ENCODE measurements around the gene MAPKBP1. TPM values are rescaled to one million over a fixed set of nuclear protein-coding genes. Genes with fewer than 3 reads are reported as not detected.

MAPKBP1 gene
- polyA plus RNA-seq, 3 donors: 0.76 to 8.6 (median 1.1) TPM

GRCh38 chr15:41870689-41871081, 96.4 kb downstream of the MAPKBP1 start:
- Histone ChIP-seq H3K4me1 (ENCODE audit: control insufficient read depth in 1 of 2, insufficient read depth in 2 of 2, low read length in 2 of 2) (no peaks in the 10 kb centered on the region), H3K9me3 (replicated peaks in 1 of 2; ENCODE audit: control insufficient read depth in 1 of 2, insufficient read depth in 1 of 2, low read length in 2 of 2) (no peaks in the 10 kb centered on the region), H3K79me2 (ENCODE audit: insufficient read depth, low read length) (no peaks in the 10 kb centered on the region), H3K36me3 (replicated peaks in 1 of 2; ENCODE audit: control insufficient read depth in 1 of 2, insufficient read depth in 2 of 2, low read length in 2 of 2) (no peaks in the 10 kb centered on the region), H3K4me3 (replicated peaks in 1 of 3; ENCODE audit: low read depth in 2 of 3, low read length in 3 of 3) (no peak overlapping the region), H3K9ac (ENCODE audit: insufficient read depth, low read length, poor library complexity, severe bottlenecking) (no peak overlapping the region), H4K20me1 (ENCODE audit: insufficient read depth, low read length) (no peaks in the 10 kb centered on the region), H3K27ac (ENCODE audit: low read depth in 1 of 2, low read length in 2 of 2) (no peak overlapping the region), H2AFZ (ENCODE audit: insufficient read depth, low read depth, low read length, poor library complexity, severe bottlenecking) (no peak overlapping the region), H3K27me3 (ENCODE audit: control insufficient read depth in 2 of 2, insufficient read depth in 2 of 2, low read length in 2 of 2) (no peaks in the 10 kb centered on the region), H3K4me2 (replicated peaks; ENCODE audit: extremely low read depth, low read length, poor library complexity, severe bottlenecking) (no peak overlapping the region)
- 93% methylated on average over 9 of the region's 9 CpGs for WGBS (ENCODE audit: insufficient coverage)
- H3K4me3 Mint-ChIP-seq: no peak overlapping the region
- H3K9me3 Mint-ChIP-seq: no peaks in the 10 kb centered on the region
- H3K4me1 Mint-ChIP-seq: no peaks in the 10 kb centered on the region
- H3K36me3 Mint-ChIP-seq: no peaks in the 10 kb centered on the region
- TF ChIP-seq CTCF (IDR thresholded peaks at IDR 0.05): no peak
- peaks cover 6 to 9% (median 7%) of the 10 kb centered on the region in 3 donors for H3K27me3 Mint-ChIP-seq (ENCODE audit: low read depth in 3 of 3)
- DNase-seq: no peak
- intact Hi-C loops (cut with micrococcal nuclease): no loop called here
- H3K27ac Mint-ChIP-seq: no peak overlapping the region

GRCh38 chr15:41871175-41871905, 97.1 kb downstream of the MAPKBP1 start:
- Histone ChIP-seq H2AFZ (ENCODE audit: insufficient read depth, low read depth, low read length, poor library complexity, severe bottlenecking) (no peak overlapping the region), H4K20me1 (ENCODE audit: insufficient read depth, low read length) (no peaks in the 10 kb centered on the region), H3K4me2 (replicated peaks; ENCODE audit: extremely low read depth, low read length, poor library complexity, severe bottlenecking) (no peak overlapping the region), H3K4me1 (ENCODE audit: control insufficient read depth in 1 of 2, insufficient read depth in 2 of 2, low read length in 2 of 2) (no peaks in the 10 kb centered on the region), H3K9me3 (replicated peaks in 1 of 2; ENCODE audit: control insufficient read depth in 1 of 2, insufficient read depth in 1 of 2, low read length in 2 of 2) (no peaks in the 10 kb centered on the region), H3K27ac (ENCODE audit: low read depth in 1 of 2, low read length in 2 of 2) (no peak overlapping the region), H3K36me3 (replicated peaks in 1 of 2; ENCODE audit: control insufficient read depth in 1 of 2, insufficient read depth in 2 of 2, low read length in 2 of 2) (no peaks in the 10 kb centered on the region), H3K4me3 (replicated peaks in 1 of 3; ENCODE audit: low read depth in 2 of 3, low read length in 3 of 3) (no peak overlapping the region), H3K9ac (ENCODE audit: insufficient read depth, low read length, poor library complexity, severe bottlenecking) (no peak overlapping the region), H3K79me2 (ENCODE audit: insufficient read depth, low read length) (no peaks in the 10 kb centered on the region), H3K27me3 (ENCODE audit: control insufficient read depth in 2 of 2, insufficient read depth in 2 of 2, low read length in 2 of 2) (no peaks in the 10 kb centered on the region)
- DNase-seq: no peak
- Mint-ChIP-seq H3K36me3 (no peaks in the 10 kb centered on the region), H3K9me3 (no peaks in the 10 kb centered on the region), H3K4me1 (no peaks in the 10 kb centered on the region), H3K4me3 (peak overlapping the region in 1 of 2 donors; percentile 24), H3K27me3 (ENCODE audit: low read depth in 3 of 3) (peaks cover 7 to 9% (median 8%) of the 10 kb centered on the region in 3 donors), H3K27ac (no peak overlapping the region)
- intact Hi-C loops (cut with micrococcal nuclease): no loop called here
- WGBS (ENCODE audit: insufficient coverage): 91% methylated on average over 14 of the region's 19 CpGs
- TF ChIP-seq CTCF (IDR thresholded peaks at IDR 0.05): no peak

Measured in CD14-positive monocyte (primary cell).